HG03457 (cell line): Measurements from ENCODE around the gene FAF2.
A peak's percentile ranks its signal among the peaks of the same experiment; 100 is the strongest.
"Not testable (repeated sequence)": the region's sequence is repeated elsewhere in the genome, so short reads cannot be mapped to it uniquely, and the experiment has no call there.

ENCODE experiments used
- ATAC-seq: cut with Tn5 transposase; IDR thresholded peaks from one replicate; pipeline ENCODE4 v1.9.1; 2021; ENCODE audit warnings: moderate number of reproducible peaks; ENCODE audit not compliant: unreplicated experiment

The FAF2 gene

DNA sequence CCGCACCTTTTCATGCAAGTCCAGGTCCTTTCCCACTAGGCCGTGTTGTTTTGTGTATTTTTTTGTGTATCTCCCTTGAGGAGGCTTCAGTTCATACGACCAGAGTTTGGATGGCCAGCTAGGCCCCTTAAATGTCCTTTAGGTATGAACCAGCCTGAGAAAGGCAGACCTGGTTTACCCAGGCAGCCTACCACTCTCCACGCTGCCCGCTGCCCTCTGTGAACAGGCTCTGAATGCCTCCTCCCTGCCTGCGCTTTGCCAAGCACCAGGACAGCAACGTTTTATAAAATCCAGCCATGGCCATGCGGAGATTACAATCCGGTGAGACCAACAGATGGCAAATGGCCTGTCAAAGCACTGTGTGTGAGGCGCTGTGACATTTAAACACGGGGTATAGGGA, 31.2 kb upstream of the FAF2 start:
- ATAC-seq, result no peak

GRCh38 chr5:176418251-176418650, 29.9 kb upstream of the FAF2 start:
- no peak for ATAC-seq

DNA sequence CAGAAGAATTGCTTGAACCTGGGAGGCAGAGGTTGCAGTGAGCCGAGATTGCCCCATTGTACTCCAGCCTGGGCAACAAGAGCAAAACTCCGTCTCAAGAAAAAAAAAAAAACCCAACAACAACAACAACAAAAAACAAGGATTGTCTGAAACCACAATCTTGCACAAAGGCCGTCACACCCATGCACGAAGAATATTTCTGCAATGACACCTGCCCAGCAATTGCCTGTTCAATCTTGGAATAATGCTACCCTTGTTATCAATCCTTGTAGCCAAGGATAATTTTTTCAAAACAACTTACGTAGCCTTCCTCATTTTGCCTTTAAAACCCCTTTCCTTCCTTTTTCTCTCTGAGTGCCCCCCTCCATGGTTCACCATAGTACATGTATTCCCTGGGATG, 28.1 kb upstream of the FAF2 start:
- no peak for ATAC-seq

- ATAC-seq, result no peak
These were observed 27.1 kb upstream of the FAF2 start for GRCh38 chr5:176420972-176421544.

DNA sequence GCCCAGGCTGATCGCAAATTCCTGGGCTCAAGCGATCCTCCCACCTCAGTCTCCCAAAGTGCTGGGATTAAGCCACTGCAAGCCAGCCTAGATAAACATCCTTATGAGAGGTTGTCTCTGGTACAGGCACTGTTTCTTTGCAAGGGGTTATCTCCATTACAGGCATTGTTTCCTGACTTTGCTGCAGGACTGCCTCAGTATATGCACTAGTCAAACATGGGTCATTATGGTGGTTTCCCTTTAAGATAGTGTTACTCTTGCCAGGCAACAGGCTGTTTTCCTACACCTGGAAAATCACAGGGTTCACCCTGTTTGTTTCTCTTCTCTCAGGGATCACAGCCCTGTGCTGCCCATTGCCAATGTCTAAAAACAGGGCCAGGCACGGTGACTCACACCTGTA, 24.0 kb upstream of the FAF2 start:
- no peak for ATAC-seq

DNA sequence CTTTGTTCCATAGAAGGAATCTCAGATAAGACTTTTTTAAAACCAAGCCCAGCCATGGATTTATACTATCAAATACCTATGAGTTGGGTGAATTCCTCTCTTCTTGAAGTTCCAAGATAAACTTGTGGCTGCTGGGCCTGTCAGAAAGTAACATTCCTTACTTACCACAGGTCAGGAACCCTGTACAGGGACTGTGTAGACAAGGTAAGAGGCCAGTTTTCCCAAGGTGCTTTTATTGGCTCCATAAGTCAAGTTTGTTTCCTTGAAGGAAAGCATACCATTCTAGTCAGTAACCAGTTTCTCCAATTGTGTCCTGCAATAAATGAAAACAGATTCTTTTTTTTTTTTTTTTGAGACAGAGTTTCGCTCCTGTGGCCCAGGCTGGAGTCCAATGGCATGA, 23.0 kb upstream of the FAF2 start:
- no peak for ATAC-seq

DNA sequence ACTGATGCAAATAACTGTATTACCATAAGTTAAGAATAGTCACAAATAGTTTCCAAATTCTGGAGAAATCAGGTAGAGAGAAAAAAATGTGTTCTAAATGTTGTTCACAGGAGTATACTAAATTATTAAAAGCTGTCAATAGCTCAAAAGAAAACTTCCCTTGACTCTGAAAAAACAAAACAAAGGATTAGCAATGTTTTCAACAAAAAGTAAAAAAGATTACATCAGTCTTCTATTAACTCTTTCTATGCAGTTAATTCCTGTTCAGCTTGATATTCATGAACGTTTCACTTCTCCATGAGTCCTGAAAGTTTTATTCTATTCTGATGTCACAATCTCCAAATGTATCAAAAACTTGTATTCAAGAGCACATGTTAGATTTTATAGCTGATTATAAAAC, 22.4 kb upstream of the FAF2 start:
- no peak for ATAC-seq

GRCh38 chr5:176426876-176427275, 21.3 kb upstream of the FAF2 start:
- no peak for ATAC-seq

- ATAC-seq, result no peak
These were observed 20.2 kb upstream of the FAF2 start for GRCh38 chr5:176427971-176428370.

DNA sequence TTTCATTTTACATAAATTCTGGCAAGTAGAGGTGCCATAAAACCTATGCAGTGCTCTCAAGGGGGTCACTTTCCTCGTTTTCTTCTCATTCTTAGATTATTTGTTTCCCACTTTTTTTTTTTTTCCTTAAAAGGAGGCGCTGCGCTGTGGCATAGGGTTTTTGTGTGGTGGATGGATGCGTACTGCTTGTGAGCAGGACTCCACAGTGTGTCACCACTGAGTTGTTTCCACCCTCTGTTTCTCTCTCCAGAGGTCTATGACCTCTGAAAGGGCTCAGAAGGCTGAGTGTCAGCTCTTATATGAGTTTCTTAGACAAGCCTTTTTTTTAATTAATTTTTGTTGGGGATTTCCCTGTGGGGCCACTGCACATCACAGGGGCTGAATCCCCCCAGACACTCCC, 18.2 kb upstream of the FAF2 start:
- no peak for ATAC-seq

GRCh38 chr5:176432707-176433106, 15.5 kb upstream of the FAF2 start:
- ATAC-seq, result no peak

GRCh38 chr5:176436656-176437055, 11.5 kb upstream of the FAF2 start:
- no peak for ATAC-seq

- ATAC-seq, result no peak
These were observed 9.0 kb upstream of the FAF2 start for GRCh38 chr5:176438959-176439757.

DNA sequence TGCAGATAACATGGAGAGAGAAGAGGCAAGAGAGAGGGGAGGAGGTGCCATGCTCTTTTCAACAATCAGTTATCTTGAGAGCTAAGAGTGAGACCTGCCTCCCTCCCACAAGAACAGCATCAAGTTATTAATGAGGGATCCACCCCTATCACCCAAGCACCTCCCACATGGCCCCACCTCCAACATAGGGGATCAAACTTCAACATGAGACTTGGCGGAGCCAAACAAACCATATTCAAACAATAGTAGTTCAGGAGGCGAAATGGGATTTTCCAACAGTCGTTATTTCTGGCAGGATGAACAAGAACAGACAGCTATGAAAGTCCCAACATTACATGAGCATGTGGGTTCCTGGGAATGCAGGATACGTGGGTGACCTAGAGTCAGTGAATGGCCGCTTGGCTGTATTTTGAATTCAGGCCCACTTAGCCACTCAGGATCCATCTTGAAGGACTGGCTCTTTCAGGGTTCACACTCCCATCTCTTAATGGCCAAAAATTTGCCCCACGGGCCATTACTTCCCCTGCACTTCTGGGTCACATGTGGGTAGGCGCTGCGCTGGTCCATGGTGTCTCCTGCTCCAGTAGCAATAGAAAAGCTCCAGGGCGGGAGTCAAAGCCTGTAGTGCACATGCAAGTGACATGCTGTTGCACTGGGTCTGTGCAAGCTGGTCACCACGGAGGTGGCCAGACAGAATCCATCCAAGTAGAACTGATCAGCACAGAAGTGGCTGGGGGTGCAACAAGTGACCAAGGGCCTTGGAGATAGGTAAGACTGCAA, 7.1 kb upstream of the FAF2 start:
- no peak for ATAC-seq

DNA sequence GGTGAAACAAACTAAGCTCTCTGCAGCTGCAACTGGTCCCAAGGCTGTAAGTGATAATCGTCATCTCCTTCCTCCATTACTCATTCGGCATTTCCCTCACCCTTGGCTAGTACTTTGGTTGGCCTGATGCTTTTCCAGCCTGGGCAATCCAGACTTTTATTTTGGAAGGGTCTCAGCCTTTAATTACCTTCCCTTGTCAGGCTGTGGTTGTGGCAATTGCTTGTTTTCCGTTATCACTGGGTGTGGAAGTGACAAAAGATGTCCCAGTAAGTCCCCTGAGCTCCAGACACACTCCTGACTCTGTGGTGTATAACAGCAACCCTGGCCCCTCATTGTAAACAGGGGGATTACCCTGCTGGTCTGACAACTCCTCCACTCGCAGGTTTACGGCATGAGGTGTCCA, 6.3 kb upstream of the FAF2 start:
- ATAC-seq, result no peak

DNA sequence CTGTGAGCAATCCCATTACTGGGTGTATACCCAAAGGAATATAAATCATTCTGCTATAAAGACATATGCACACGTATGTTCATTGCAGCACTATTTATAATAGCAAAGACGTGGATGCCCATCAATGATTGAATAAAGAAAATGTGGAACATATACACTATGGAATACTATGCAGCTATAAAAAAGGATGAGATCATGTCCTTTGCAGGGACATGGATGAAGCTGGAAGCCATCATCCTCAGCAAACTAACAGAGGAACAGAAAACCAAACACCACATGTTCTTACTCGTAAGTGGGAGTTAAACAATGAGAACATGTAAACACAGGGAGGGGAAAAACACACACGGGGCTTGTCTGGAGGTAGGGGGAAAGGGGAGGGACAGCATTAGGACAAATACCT, 5.3 kb upstream of the FAF2 start:
- ATAC-seq, result not testable (repeated sequence)

- no peak for ATAC-seq
These were observed 3.4 kb upstream of the FAF2 start for GRCh38 chr5:176444742-176445141.

DNA sequence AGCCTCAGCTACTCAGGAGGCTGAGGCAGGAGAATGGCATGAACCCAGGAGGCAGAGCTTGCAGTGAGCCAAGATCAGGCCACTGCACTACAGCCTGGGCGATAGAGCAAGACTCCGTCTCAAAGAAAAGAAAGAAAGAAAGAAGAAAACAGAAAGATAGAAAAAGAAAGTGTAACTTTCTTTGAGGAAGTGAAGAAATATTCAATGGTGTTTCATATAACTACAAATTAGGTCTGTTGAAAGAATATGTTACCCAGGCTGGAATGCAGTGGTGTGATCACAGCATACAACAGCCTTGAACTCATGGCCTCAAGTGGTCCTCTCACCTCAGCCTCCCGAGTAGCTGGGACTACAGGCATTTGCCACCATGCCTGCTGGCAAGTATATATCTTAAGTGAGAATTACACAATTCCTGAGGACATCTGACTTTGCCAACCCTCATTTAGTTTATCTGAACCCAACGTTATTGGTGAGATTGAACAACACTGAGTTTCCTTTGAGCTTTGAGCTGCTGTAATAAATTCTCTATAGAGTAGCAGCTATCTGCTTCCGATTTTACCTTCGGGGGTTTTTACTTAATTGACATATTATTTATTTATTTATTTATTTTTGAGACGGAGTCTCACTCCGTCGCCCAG, 2.0 kb upstream of the FAF2 start:
- ATAC-seq, result no peak

DNA sequence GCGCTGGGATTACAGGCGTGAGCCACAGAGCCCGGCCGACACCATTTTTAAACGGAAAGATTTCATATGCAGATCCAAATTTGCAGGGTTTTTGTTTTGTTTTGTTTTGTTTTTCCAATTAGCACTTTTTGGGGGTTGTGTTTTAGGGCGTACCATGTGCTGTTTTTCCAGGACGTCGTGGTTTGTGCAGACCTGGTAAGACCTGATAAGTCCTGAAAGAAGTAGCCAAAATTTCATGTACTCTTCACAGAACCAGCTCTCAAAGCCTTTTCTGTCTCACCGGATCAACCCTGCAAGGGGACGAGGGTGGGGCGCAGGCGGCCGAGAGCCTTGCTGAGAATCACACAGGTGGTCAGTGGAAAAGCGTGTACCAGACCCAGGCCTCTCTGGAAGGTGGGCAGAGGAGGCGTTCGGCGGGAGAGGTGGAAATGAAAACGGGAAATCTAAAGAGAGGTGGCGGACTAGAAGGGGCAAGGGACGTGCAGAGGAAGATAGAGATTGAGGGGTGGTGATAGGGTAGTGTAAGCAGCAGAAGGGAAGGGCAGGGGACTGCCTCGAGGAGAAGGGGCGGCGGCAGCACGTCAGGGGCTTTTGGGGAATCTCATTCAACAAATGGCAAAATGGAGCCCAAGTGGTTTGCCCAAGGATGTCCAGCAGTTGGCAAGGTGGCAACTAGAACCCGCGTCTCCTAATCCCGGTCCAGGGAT, 1.1 kb upstream of the FAF2 start:
- ATAC-seq, result no peak

GRCh38 chr5:176447591-176447977, 601 bp upstream of the FAF2 start:
- ATAC-seq, result peak; percentile 12

- ATAC-seq, result no peak
These were observed 1.9 kb downstream of the FAF2 start for GRCh38 chr5:176450077-176450476.
